Right ventricle myocardium superior (tissue), 1 donor: Measurements from ENCODE around the gene LRRC74A. TPM values are rescaled to one million over a fixed set of nuclear protein-coding genes. Genes with fewer than 3 reads are reported as not detected.
"Not testable (repeated sequence)": the region's sequence is repeated elsewhere in the genome, so short reads cannot be mapped to it uniquely, and the experiment has no call there.

Source experiments
- ATAC-seq: fragments of 200-7000 bp; cut with Tn5 transposase; one replicate; pipeline ENCODE4 v1.9.1; 2020; ENCODE audit warnings: mild to moderate bottlenecking; ENCODE audit not compliant: poor library complexity
- DNase-seq: peaks from one replicate; pipeline ENCODE4 v3.0.0-alpha.2; 2020
- intact Hi-C: fragments of 100-400 bp; cut with DNase I; formaldehyde crosslinking; loops from one replicate; pipeline ENCODE4 v1.11.2; 2022
- total RNA-seq: library from RNA; stranded (reverse); fragmentation: NEBNext Ultra II Directional; extraction: Animal tissue kit (Norgen Biotek cat#: 25700); gene quantifications from one replicate; pipeline ENCODE4 v1.2.1, GENCODE V29; 2021
- donor health status: DM: no; HTN: yes; CAD: no; lungs with severe emphysema.

LRRC74A gene
- total RNA-seq, 1 donor from 2014 or later = not detected

DNA sequence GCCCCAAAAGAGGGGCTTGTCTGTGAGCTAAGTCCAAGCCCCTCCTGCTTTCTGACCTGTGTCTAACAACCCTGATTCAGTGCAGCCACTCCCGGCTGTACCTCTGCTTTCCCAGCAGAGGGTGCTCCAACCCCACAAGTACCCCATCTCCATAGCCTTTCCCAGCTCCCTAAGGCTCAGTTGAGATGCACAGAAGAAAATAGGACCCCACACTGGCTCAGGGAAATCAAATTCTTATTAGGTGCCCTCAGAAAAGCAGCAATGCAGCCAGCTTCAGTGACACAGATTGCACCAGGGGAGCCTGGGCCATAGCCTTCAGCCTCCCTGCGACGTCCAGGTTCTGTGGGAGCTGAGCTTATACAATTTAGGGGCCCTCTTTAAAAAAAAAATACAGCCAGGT lies 49.9 kb downstream of the LRRC74A start:
- intact Hi-C loops = loop anchor here (5.0 to 10.0 kb wide), 3 partner anchors 36 to 439 kb away; no protein-coding TSS in a partner anchor
- DNase-seq (no peak), ATAC-seq (peak; percentile 94)

DNA sequence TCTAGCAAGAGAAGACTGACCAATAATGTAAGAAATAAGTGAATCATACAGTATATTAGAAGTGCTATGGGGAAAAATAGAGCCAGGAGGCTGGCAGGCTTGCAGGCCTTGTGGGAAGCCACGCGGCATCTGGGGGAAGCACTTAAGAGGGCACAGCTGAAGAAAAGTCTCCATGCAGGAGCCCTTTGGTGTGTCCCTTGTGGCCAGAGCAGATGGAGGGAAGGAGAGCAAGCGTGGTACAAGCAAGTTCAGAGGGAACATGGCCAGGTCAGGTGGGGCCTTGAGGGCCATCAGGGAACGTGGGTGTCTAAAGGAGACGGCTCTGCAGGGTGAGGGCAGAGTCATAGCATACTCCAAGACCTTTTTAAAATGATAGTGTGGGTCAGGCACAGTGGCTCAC lies 51.7 kb downstream of the LRRC74A start:
- intact Hi-C loops = loop anchor here (5.0 to 10.0 kb wide), 3 partner anchors 34 to 437 kb away; no protein-coding TSS in a partner anchor
- DNase-seq (no peak), ATAC-seq (no peak)

DNA sequence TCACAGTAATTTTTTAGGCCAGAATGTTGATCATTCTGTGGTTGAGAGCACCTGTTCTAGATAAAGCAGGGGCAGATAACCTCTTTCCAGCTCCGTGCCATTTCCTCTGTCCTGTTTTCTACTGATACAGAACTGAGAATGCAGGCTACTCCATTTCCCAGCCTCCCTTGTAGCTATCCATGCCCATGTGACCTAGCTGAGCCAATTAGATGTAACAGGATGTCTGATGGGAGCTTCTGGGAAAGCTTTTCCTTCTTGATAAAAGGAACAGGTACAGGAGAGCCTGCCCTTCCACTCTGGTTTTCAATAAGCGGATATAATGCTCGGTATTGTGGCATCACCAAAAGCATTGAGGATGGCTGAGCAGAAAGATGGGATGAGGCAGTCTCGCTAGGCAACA lies 54.2 kb downstream of the LRRC74A start:
- intact Hi-C loops = no loop called here
- no peak for DNase-seq
- no peak for ATAC-seq

DNA sequence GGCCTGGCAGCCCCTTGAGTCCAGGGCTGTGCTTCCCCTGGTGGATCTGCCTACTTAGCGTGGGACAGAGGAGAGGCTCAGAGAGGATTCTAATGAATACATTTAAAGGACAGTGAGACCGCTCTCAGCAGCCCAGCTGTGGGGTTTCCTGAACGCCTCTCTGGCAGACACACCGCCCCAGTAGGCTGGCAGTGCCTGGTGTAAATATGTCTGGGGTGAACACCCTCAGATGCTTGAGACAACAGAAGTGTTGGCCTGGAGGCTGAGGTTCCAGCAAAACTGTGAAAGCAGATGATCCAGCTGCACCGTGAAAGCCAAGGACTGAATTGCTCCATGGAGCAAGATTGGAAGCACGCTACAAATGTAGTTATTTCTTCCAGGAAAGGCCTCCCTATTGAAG lies 55.1 kb downstream of the LRRC74A start:
- DNase-seq (no peak), ATAC-seq (no peak)
- intact Hi-C loops = no loop called here

DNA sequence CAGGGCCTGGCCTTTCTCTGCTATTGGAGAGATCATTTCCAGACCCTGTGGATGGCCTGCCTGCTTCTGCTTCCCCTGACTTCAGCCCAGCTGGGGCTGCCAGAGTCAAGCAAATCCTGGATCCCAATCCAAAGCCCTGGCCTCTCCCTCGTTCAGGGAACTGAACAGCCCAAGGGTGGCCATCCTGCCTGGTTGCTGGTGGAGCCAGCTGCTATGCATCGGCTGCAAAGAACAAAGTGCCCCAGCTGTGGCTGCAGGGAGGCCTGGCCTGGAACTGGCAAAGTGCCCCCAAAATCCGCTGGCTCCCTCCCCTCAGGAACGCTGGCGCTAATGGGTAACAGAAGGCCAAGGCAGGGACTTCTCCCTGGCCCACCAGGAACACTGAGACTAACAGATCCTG lies 56.4 kb downstream of the LRRC74A start:
- DNase-seq (peak; percentile 67), ATAC-seq (peak; percentile 38)
- intact Hi-C loops = no loop called here

DNA sequence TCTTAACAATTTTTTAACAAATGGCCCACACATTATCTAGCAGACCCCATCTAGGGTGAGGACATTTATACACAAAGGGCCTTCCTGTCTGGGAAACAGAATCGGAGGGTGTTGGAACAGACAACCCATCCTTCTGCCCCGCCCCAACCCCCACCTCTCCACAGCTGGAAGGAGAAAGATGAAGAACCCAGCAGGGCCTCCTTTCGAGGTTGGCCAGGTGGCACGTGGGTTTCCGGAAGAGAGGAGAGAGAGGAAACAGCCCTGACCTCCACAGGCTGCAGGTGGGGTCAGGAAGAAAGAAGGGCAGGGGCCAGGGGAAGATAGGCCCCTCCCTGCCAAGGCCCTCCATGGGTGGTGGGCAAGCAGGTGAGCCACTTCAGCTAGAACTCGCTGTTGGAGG lies 57.2 kb downstream of the LRRC74A start:
- DNase-seq = no peak
- ATAC-seq = no peak
- intact Hi-C loops = no loop called here

DNA sequence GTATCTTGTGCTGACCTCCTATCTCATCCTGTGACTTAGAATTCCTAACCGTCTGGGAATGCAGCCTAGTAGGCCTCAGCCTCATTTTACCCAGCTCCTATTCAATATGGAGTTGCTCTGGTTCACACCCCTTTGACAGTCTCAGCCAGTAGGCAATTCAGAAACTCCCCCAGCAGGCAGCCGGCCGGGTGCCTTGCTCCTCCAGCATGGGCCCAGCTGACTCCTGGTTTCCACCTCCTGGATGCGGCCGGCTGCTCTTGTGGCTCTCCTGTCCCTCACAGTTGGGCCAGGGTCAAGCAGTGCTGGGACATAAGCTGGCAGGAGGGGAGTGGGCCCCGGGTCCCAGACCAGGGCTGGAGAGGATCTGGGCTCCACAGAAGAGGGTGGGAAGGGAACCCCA lies 58.2 kb downstream of the LRRC74A start:
- intact Hi-C loops = no loop called here
- no peak for DNase-seq
- ATAC-seq = no peak

DNA sequence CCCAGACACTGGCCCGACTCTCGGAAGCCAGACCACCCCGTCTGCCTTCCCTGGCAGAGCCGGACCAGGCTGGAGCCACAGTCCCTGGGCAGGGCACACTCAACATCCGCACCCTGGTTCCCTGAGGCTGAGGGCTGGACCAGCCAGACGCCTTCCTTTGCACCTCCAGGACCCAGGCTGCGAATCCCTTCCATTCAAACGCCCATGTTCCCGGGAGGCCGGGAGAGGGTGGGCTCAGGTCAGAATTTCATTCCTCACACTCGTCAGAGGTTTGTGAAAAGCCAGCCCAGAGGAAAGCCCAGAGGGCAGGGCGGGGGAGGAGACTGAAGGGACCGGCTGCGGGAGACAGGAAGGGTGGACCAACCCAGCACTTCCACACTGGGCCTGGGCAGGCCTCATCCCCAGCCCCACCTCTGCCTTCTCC lies 58.7 kb downstream of the LRRC74A start:
- DNase-seq (peak; percentile 75), ATAC-seq (peak; percentile 78)
- intact Hi-C loops = no loop called here

DNA sequence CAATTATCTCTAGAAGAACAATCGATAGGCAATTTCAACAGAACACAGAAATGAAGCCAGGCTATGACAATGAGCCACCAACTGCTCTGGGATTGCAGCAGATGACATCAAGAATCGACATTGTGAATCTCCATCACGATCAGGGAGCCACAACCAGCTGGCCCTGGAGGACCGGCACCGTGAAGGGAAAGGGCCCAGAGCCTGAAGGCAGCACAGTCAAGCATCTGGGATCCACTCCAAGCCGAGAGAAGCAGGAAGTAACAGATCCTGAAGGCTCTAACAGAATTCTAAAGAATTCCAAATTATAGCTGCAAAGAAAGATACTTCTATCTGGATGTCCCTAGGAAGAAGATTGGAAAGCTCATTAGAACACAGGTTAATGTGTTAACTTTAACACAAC lies 61.0 kb downstream of the LRRC74A start:
- intact Hi-C loops = no loop called here
- no peak for ATAC-seq
- no peak for DNase-seq

DNA sequence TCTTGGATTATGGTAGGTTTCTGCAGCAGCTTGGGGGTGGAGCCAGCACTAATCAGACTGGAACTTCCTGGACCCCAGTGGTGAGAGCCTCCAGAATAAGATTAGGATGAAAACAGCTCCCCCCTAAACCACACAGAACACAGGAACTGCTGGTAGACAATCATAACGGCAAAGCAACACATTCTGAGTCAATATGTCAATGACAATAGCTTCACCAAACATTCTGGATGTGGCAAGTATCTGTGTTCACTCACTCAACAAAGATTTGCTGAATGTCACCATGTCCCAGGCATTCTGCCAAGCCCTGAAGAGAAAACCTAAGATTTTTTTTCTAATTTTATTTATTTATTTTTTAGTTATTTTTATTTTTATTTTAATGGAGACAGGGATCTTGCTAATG lies 65.2 kb downstream of the LRRC74A start:
- DNase-seq (no peak), ATAC-seq (no peak)
- intact Hi-C loops = no loop called here

DNA sequence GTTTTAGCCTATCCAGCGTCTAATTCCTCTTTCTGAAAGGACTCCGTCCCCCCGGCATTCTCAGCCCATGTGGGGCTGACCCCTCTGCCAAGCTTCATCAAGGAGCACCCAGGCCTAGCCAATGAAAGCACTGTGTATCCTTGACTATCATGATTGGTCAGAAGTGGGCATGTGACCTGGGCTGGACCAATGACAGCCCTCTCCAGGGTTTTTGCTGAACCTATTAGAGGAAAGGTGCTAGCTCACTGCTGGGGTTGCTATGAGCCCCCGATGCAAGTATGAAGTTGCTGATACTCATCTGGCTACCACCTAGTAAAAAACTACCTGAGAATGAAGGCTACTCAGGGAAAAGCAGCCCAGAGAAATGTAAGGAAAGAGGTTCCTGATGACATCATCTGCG lies 68.1 kb downstream of the LRRC74A start:
- no peak for ATAC-seq
- DNase-seq = no peak
- intact Hi-C loops = no loop called here

DNA sequence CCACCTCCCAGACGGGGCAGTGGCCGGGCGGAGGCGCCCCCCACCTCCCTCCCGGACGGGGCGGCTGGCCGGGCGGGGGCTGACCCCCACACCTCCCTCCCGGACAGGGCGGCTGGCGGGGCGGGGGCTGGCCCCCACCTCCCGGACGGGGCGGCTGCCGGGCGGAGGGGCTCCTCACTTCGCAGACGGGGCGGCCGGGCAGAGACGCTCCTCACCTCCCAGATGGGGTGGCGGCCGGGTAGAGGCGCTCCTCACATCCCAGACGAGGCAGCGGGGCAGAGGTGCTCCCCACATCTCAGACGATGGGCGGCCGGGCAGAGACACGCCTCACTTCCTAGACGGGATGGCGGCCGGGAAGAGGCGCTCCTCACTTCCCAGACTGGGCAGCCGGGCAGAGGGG lies 71.8 kb downstream of the LRRC74A start:
- intact Hi-C loops = not testable (repeated sequence)

DNA sequence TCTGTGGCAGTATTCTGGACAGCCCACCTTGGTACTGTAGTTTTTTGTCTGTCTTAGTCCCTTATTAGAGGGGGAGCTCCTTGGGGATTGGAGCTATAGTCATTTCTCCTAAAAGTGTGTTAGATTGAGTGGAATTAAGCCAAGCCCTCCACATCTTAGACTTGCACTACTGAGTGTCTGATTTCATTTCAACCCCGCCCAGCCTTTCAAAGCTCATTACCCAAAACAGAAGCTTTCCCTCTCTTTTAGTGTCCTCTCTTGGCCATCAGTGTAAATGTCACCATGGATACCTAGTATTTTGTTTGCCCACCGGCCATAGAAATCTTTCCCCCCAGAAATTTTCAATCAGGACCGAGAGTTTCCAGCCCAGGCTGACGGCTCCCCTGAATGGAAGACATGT lies 74.5 kb downstream of the LRRC74A start:
- intact Hi-C loops = no loop called here
- ATAC-seq (no peak), DNase-seq (no peak)

More for the DNA sequence above, 71.8 kb downstream of the LRRC74A start:
- not testable (repeated sequence) for ATAC-seq, DNase-seq

DNA sequence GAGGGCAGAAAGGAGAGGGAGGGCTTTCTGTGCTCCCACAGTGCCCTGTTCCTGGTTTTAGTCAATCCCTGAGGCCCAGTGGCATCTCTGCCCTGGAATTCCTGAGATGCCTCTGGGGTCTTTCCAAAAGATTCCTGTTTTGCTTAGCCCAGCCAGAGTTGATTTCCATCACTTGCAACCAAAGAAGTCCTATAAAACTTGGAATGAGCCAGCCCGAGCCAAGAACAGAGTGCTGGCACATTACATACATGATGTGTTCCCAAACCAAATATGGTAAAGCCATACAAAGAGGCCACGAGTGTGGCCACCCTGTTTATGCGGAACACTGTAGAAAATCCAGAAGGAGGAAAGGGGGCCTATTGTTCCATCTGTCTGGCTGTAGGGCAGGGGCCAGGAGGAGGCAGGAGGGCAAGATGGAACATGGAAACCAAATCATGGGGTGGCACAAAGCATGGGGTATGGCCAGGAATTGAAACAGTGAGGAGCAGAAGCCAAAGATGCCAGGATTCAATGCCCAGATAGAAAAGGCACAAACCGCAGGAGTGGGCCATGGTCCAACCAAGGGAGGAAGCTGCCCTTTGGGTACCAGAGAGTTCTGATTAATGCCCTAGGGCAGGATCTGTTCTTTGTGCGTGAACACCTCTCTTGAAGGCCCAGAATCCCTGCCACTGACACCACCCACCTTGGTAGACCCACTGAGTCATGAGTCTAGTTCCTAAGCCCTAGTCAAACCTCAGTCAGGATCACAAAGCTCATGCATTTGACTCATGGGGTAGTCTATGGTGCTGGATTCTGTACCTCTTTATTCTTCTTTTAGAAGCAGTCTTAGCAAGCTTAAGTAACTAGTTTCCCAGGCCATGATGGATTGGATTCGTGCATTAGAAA lies 75.2 kb downstream of the LRRC74A start:
- DNase-seq (no peak), ATAC-seq (no peak)
- intact Hi-C loops = no loop called here

DNA sequence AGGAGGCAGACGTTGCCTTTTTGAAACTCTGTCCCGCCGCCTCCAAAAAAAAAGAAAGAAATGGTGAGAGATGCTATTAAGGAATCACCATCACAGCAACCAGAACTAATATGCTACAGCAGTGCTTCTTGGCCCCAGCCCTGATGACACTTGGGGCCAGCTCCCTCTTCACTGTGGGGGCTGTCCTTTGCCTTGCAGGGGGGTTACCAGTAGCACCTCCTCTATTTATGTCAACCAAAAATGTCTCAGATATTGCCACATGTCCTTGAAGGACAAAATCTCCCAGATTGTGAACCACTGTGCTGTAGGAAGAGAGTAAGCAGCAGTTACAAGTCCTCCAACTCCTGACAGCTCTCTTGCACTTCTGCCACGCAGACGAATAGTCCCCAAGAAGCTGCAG lies 76.4 kb downstream of the LRRC74A start:
- no peak for DNase-seq
- no peak for ATAC-seq
- intact Hi-C loops = no loop called here

DNA sequence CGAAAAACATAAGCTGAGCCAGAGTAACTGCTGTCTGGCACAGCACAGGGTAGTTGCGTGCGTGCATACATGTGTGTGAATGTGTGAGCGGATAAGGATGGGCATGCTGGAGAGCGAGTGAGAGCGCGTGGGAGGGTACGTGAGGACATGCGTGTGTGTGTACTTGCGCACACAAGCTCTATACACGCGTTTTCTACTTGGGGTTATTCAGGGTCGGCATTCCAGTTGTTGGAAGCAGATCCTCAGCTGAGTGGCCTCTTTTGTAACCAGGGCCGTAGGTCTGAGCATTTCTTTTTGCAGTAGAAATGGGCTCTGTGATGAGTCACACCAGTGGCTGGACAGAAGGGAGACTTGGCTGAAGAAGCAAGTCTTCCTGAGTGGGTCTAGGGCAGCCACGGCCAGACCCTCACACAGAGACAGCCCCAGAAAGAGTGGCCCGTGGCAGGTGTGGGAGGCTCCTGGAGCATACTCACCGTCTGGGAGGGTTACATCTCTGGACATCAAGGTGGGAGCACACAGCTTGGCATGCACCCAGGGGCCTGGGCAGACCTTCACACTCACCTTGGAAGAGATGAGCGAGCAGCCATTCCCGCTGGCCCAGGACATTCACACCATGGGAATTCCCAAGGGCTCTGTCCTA lies 78.0 kb downstream of the LRRC74A start:
- intact Hi-C loops = no loop called here
- DNase-seq = peak; percentile 60
- peak; percentile 86 for ATAC-seq

DNA sequence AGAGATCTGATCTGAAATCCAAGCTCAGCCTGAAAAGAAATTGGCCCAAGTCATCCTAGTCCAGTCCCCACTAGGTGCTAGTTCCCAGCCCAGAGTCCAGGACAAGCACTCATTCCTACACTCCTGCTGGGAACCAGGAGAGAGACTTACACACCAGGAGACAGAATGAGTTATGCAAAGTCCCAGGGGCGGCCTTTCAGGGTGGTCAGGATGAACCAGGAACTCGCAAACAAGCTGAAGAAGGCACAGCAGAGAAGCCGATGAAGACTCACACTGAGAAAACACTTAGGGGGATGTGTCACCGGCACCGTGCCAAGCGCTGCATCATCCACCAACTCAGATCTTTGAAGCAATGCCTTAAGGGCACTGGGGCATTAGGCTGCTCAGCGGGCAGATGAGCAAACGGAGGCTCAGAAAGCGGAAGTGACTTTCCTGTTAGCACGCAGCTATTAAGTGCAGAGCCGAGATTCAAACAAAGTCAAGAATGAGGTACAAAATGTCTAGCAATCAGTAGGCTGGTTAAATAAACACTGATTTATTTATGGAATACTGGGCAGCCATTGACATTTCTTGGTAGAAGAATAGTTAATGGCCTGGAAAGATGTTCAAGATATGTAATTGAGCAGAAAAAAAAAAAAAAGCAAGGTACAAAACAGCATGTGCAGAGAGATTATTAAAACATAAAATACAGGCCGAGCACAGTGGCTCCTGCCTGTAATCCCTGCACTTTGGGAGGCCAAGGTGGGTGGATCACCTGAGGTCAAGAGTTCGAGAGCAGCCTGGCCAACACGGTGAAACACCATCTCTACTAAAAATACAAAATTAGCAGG lies 78.7 kb downstream of the LRRC74A start:
- DNase-seq (peak; percentile 73), ATAC-seq (peak; percentile 30)
- intact Hi-C loops = no loop called here

DNA sequence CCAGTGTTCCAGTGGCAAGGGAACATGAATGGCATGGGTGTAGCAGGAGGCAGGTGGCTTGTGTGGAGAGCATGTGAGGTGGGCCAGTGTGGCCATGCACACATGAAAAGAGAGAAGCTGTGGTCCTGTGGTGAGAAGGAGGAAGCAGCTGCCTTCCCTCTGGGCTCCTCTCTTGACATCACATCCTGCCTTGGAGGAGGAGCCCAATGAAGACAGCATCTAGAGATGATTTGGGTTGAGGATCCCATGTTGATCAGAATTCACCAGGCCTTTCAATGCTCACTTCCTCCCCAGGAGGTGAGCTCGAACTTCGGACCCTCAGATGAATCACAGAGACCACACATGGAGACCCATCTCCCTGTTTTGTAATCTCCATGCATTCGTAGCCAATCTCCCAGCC lies 82.6 kb downstream of the LRRC74A start:
- DNase-seq (peak; percentile 51), ATAC-seq (no peak)
- intact Hi-C loops = no loop called here

DNA sequence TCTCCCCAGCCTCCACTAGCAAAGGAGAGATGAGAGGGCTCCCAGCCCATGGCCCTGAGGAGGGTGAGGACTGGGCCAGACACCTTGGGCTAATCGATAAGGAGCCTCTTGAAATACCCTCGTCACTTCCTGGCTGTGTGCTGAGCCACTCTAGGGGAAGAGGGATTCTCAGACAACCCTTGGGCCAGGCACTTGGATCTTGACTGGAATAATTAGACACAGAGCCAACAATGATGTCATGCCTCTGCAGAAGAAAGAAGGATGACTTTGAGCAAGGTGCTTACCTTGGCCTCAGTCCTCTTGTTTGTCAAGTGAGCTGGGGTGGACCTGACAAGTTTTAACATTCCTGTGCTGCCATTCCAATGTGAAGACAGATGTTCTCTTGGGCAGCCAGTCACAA lies 83.1 kb downstream of the LRRC74A start:
- DNase-seq (no peak), ATAC-seq (no peak)
- intact Hi-C loops = no loop called here
